Stimulated activated CD4-positive, alpha-beta T cell treated with anti-CD3 and anti-CD28 coated beads, Interleukin-1b, Interleukin-23, amount 100 ng/mL, for 24 hours (primary cell): ENCODE results near the gene RHBDL2.
A peak's percentile ranks its signal among the peaks of the same experiment; 100 is the strongest.
"Not testable (repeated sequence)": the region's sequence is repeated elsewhere in the genome, so short reads cannot be mapped to it uniquely, and the experiment has no call there.

Source experiments
- DNase-seq, 4 experiments: peaks; one replicate each; pipeline ENCODE4 v3.0.0-alpha.2; 2020; ENCODE audit warnings: low read depth in 4 of 4, low spot score in 1 of 4

The RHBDL2 gene

DNA sequence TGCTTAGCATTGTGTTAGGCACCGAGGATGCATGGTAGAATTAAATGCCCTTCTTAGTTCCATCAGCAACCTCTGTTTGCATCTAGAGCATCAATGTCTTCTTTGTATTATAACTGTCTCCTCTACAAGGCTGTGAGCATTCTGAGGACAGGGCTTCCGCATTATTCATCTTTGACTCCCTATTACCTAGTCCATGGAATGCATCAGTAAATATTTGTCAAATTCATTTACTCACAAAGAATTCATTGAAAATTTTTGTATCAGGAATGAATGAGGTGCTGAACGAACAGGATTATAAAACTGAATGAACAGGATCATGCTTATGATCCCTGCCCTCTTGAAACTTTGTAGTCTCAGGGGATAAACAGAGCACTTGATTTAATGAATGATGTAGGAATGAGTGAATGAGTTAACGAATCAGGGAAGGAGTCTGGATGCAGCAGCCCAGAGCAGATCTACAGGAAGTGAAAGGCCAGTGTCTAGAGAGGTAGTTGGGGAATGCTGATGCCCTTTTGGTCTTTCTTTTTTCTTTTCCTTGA lies 2.8 kb downstream of the RHBDL2 start:
- DNase-seq = no peak

DNA sequence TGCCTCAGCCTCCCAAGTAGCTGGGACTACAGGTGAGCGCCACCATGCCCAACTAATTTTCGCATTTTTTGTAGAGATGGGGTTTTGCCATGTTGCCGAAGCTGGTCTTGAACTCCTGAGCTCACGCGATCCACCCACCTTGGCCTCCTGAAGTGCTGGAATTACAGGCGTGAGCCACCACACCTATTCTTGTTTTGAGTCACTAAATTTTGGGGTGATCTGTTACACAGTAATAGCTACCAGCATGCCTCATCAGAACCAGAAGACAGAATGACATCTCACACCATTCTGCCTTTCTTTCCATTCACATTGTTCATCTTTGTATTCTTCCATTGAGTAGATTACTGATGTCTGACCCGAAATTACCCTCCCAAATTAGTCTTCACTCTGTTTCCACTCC lies 9.1 kb downstream of the RHBDL2 start:
- DNase-seq = peak in 1 of 4 experiments; percentile 16

GRCh38 chr1:38929476-38929875 lies 12.2 kb downstream of the RHBDL2 start:
- DNase-seq = no peak

DNA sequence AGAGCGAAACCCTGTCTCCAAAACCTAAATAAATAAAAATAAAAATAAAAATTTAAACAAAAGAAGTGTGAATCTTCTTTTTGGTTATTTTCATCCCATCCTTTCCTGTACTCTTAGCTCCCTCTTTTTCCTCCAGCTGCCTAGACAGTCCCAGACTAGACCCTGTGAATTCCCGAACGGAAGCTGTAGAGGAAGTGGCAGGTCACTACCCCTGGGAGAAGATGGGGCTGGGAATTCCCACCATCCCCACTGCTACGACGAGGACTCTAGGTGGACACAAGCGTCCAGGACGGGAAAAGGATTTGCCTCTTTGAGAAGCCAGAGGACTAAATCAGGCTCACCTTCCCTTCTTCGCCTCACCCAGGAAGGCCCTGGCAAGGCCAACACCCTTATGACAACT lies 12.6 kb downstream of the RHBDL2 start:
- DNase-seq = no peak

GRCh38 chr1:38926091-38926490 lies 15.5 kb downstream of the RHBDL2 start:
- DNase-seq = no peak

DNA sequence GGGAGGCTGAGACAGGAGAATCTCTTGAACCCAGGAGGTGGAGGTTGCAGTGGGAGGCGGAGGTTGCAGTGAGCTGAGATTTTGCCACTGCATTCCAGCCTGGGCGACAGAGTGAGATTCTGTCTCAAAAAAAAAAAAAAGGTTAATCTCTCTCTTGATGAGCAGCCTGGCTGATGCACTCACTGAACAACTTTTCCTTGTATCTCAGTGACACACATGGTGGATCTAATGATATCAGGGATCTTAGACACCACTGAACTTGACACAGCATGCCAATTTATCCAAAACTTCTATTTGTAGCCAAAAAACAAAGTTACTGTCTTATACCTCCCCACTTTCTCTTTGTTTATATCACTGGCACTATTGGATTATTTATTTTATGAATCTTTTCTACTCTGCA lies 16.2 kb downstream of the RHBDL2 start:
- no peak for DNase-seq

DNA sequence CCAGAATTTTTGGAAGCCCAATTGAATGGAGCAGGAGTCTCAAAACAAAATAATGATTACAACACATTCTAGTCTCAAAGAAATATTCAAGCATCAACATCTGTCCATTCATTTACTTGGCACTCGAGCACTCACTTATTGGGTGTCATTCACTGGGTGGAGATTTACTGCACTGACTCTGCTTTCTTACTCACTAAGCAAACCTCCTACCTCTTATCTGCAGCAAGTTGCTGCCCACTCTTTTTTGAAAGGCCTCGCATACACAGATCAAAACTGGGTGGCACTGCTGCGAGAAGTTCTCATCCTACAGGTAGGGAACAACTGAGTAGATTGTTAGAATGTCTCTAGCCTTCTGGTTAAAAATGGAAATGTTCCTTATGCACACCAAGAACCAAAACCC lies 18.0 kb downstream of the RHBDL2 start:
- DNase-seq = no peak

DNA sequence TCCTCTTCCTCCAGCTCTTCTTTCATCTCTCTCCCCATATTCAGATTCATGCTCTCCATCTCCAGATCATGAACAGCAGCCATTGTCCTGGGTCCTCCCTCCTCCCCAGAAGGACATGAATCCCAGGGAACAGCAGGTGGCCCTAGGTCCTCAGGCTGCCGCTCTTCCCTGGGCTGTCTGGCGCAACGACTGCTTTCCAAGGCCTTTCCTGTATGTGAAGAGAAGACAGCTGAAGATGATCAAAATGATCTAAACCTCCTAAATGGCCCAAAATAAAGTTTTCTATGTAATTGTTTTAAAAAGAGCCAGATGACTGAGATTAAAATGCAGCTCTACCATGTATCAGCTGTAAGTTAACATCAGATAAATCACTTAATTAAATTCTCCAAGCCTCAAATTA lies 22.5 kb downstream of the RHBDL2 start:
- DNase-seq = no peak

DNA sequence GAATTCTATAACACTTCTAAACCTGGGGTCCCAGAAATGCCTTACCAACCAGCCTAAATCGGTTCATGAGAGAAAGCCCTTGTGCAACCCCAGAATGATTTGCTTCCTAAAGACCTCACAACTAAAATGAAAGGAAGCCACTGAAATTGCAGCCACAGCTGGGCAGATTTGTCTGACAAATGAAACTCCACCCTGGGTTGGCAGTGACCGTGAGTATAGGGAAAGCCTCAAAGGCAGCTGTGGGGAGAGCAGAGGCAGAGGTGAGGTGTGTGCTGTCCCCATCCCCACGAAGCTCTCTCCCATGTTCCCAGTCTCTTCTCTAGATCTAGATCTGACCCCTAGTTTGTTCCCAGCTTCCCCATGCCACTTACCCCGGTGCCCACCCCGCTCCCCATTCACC lies 23.1 kb downstream of the RHBDL2 start:
- DNase-seq = no peak

DNA sequence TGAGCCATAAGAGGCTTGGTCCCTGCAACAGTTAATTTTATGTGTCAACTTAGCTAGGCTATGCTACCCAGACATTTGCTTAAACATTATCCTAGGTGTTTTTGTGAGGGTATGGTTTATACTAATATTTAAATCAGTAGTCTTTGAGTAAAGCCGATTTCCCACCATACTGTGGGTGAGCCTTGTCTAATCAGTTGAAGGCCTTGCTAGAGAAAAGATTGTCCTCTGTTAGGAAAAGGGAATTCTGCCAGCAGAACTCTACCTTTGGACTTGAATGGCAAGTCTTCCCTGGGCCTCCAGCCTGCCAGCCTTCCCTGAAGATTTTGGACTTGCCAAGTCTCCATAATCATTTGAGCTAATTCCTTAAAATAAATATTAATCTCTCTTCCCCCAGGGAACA lies 23.9 kb downstream of the RHBDL2 start:
- no peak for DNase-seq

DNA sequence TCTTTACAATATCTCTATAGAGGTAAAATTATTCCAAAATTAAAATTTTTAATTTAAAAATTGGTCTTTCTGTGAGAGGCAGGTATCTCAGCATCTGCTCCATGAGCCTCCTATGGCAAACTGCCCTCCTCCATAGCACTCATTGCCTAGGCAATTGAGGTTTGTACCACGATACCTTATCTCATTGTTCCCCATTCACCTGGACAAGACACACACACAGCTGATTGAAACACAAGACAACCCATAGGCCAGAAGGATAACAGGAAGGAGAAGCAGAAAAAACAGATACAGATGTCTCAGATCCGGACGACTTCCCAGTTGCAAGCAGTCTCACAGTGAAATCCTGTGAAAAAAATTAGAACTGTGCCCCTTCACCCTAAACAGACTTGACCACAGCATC lies 24.3 kb downstream of the RHBDL2 start:
- no peak for DNase-seq

- no peak for DNase-seq
Measured at GRCh38 chr1:38915352-38915948, 26.2 kb downstream of the RHBDL2 start.

- DNase-seq = not testable (repeated sequence)
Measured at GRCh38 chr1:38914908-38915307, 26.7 kb downstream of the RHBDL2 start.

DNA sequence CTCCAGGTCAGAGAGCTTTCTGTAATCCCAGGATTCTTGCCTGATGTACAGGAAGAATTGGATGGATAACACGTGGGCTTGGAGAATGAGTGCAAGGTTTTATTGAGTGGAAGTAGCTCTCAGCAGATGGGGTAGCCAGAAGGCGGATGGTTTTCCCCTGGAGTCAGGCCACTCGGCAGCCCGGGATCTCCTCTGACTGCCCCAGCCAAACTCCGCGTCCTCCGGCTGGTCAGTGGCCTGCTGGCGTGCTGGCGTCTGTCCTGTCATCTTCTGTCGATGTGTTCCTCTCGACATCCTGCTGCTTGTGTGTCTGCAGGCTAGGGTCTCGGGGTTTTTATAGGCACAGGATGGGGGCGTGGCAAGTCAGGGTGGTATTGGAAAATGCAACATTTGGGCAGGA lies 32.8 kb downstream of the RHBDL2 start:
- no peak for DNase-seq

GRCh38 chr1:38905985-38906384 lies 35.6 kb downstream of the RHBDL2 start:
- DNase-seq = no peak

DNA sequence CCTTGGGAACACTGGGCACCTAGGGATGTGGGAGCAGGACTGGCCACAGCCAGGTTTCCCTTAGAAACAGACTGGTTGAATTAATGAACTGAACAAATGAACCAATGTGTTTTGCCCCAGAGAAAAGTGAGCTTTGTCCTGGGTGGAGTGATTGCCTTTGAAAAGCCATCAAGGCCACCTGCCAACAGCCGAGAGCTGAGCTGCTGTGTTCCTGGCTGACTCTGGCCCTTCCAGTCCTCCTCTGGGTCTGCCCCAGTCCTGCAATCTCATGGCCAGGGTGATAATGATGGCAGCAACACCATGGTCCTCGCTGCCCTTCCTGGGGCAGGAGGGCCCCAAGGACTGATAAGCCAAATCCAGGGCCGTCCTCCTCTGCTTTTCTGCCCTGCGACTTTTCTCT lies 42.1 kb downstream of the RHBDL2 start:
- no peak for DNase-seq

DNA sequence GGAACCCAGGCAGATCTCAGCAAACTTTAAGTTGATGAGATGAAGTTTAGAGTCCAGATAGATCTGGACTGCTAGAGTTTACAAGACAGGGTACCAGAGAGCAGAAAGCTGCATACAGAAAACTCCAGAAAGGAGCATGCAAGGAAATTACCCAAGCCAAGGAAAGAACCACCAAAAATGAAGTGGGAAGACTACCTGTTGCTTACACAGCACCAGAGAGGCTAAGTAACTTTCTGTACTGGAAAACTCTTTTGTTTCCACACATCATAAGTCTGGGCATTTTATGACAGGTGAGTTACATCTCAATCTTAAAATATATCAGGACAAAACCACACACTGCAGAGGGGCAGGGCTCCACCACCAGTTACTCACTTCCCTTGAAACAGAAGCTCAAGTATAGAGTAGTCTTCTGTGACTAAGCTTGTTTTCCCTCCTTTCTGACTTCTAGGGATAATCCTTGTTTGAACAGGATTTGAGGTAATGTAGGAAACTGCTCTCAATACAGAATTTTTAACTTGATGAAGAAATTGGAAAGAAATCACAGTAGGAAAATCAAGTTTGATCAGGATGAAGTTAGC lies 42.9 kb downstream of the RHBDL2 start:
- DNase-seq = no peak

- no peak for DNase-seq
Measured at GRCh38 chr1:38896169-38896568, 45.5 kb downstream of the RHBDL2 start.

DNA sequence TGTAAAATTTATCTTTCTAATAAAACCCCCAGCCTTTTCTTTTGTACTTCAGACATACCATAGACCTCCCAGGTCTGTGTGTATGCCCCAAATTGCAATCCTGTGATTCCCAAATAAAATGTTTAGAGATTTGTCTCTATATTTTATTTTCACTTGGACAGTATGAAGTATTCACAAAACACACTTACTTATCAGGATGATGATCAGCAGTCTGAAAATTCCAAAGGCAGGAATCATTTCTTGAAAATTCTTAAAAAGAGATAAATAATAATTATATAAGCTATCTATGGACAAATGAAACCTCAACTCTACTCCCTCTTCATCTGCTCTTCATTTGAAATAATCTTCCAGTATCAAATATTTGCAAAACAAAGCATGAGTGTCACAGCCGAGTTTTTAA lies 48.7 kb downstream of the RHBDL2 start:
- DNase-seq = no peak

- no peak for DNase-seq
Measured at GRCh38 chr1:38891753-38892152, 49.9 kb downstream of the RHBDL2 start.

DNA sequence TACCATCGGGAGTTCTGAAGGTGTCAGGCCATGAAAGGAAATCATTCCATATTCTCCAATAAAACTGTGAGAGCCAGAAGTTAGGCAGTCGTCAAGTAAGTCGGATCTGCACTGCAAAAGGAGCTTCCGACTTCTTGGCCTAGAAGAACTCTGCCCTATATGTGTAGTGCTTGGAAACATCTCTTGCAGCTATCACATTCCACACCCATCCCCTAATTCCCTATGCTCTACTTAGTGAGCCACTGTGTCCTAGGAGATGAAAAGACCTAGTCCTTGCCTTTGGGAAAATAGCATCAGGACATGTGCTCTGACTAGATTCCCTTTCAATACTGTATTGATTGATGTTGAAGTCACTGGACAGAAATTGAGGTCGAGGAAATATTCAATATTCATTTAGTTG lies 52.0 kb downstream of the RHBDL2 start:
- DNase-seq = no peak

GRCh38 chr1:38888423-38889333 lies 53.0 kb downstream of the RHBDL2 start:
- no peak for DNase-seq
